Stimulated activated CD4-positive, alpha-beta T cell treated with anti-CD3 and anti-CD28 coated beads, Interleukin-4, amount 100 ng/mL, for 1 hour (primary cell): ENCODE measurements around the gene EXOSC10.
"Not testable (repeated sequence)": the region's sequence is repeated elsewhere in the genome, so short reads cannot be mapped to it uniquely, and the experiment has no call there.

Experiments used
- DNase-seq: peaks from one replicate; pipeline ENCODE4 v3.0.0-alpha.2; 2020

Gene EXOSC10

DNA sequence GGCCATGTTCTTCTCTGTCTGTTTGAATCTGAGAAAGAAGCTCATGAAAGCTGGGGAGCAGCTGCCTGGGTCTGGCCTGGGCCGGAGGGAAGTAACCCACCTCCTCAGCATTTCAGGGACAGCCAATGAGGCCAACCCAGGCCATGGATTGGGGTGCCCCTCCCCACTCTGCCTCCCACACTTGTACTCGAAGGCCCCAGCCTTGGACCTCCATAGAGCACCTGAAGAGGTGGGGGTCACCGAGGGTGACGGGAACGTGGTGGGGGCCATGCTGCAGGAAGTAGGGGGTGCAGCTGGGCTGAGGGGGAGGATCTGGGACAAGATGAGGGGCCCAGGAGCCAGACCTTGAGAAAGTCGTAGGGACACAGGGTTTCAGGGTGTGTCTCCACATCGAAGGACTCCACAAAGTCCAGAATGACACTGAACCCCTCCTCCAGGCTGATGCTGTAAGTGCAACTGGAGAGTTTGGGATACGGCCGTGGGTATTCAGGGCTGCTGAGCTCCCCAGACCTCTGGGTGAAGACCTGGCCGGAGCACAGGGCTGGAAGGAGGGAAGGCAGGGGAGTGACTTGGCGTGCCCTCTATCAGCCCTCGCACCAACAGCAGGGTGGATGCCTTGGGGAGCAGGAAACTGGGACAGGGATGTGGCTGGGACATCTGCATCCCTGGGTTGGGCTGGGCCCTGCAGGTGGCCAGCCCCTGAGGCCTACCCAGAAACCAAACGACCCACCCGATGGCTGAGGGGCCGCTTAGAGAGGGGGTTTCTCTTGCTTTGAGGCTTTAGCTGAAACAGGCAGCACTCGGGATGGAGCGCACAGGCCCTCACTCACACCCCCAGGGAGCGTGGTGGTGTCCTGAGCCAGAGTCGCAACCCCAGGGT lies 56.4 kb downstream of the EXOSC10 start:
- DNase-seq, result no peak

DNA sequence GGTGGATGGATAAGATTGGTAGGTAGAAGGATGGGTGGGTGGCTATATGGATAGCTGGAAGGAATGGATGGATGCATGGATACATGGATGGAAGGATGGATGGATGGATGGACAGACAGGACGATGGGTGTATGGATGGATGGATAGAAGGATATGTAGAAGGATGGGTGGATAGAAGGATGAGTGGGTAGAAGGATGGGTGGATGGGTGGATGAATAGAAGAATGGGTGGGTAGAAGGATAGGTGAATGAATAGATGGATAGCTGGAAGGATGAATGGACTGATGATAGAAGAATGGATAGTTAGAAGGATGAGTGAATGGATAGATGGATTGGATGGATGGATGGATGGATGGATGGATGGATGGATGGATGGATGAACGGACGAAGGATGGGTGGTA lies 57.6 kb downstream of the EXOSC10 start:
- DNase-seq, result no peak

DNA sequence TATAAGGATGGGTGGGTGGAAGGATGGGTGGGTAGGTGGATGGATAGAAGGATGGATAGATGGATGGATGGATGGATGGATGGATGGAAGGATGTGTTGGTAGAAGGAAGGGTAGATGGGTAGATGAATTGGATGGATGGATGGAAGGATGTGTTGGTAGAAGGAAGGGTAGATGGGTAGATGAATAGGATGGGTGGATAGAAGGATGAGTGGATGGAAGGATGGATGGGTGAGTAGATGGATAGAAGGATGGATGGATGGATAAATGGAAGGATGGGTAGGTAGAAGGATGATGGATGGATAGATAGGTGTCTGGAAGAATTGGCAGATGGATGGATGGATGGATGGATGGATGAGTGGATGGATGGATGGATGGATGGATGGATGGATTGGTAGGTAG lies 58.6 kb downstream of the EXOSC10 start:
- no peak for DNase-seq

DNA sequence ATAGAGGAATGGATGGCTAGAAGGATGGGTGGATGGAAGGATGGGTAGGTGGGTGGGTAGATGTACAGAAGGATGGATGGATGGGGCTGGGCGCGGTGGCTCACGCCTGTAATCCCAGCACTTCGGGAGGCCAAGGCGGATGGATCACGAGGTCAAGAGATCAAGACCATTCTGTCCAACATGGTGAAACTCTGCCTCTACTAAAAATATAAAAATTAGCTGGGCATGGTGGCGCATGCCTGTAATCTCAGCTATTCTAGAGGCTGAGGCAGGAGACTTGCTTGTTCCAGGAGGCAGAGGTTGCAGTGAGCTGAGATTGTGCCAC lies 59.6 kb downstream of the EXOSC10 start:
- not testable (repeated sequence) for DNase-seq

DNA sequence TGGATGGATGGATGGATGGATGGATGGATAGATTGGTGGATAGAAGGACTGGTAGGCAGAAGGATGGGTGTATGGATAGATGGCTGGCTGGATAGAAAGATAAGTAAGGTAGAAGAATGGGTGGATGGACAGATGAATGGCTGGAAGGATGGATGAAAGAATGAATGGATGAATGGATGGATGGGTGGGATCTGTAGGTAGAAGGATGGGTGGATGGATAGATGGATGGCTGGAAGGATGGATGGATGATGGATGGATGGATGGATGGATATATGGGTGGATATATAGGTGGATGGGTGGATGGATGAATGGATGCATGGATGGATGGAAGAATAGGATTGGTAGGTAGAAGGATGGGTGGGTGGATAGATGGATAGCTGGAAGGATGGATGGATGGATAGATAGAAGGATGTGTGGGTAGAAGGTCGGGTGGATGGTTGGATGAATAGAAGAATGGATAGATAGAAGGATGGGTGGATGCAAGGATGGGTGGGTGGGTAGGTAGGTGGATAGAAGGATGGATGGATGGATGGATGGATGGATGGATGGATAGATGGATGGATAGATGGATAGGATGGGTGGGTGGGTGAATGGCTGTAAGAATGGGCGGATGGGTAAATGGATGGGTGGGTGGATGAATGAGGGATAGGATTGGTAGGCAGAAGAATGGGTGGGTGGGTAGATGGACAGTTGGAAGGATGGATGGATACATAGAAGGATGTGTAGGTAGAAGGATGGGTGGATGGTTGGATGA lies 60.1 kb downstream of the EXOSC10 start:
- DNase-seq, result no peak

DNA sequence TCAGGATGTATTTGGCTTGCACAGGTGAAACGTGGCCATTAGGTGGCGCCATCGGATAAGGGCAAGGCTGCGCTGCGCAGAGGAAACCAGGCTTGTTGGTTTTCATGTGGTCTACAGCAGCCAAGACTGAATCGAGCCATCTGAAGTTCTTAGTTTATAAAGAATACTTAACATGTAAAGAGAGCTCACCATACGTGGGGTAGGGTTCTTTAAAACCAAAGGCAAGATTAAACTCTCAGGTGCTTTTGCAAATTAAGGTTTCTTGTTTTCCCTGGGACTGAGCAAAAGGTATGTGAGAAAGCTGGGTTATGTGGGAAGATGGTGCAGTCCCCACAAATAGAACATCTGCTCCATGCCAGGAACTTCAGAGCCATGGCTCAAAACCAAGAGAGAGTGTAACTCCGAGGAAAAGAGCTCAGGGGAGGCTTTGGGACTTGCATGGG lies 61.9 kb downstream of the EXOSC10 start:
- DNase-seq, result peak; percentile 89

DNA sequence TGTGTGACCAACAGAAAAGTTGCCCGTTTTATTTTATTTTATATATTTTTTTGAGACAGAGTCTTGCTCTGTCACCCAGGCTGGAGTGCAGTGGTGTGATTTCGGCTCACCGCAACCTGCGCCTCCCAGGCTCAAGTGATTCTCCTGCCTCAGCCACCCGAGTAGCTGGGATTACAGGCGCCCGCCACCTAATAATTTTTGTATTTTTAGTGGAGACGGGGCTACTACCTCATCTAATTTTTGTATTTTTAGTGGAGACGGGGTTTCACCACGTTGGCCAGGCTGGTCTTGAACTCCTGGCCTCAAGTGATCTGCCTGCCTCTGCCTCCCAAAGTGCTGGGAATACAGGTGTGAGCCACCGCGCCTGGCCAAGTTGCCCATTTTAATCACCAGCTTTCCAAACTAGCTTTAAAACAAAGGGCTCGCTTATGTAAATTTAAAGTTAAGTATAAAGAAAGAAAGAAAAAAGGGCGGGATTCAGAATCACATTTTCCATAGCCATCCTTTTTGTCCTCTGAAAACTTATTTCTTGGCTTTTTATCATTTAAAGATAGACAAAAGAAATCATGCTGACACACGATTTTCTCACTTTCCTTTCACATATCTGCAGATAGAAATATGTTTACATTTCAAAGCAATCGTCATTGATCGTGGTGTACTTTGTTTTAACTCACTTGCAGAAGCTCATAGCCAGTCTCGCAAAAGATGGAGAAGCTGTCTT lies 62.5 kb downstream of the EXOSC10 start:
- not testable (repeated sequence) for DNase-seq

DNA sequence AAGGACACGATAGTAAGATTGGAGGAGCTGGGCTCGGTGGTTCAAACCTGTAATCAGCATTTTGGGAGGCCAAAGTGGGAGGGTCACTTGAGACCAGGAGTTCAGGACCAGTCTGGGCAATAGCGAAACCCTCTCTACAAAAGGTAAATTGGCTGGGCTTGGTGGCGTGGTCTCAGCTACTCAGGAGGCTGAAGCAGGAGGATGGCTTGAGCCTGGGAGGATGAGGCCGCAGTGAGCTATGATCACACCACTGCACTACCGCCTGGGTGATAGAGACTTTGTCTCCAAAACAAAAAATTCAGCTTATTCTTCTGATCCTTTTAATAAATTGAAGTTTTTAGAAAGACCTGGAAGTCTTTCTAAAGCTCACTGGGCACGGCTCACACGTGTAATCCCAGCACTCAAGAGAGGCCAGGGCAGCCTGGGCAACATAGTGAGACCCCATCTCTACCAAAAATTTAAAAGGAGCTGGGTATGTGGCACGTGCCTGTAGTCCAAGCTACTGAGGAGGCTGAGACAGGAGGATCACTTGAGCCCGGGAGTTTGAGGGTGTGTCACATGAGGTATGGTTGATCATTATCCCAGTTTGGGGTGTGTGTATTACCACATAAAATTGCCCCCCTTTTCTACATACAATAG lies 67.9 kb downstream of the EXOSC10 start:
- DNase-seq, result no peak

DNA sequence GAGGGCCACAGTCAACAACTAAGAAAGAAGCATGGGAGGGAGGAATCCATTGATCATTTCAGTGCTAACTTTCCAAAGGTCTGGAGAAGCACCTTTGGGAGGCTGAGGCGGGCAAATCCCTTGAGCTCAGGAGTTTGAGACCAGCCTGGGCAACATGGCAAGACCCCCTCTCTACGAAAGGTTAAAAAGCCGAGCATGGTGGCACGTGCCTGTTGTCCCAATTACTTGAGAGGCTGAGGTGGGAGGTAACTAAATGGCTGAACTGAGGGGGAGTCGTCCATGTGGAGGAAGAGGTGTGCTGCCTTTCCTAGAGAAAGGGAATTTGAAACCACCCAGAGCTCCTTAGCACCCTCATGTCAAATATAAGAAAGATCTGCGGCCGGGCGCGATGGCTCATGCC lies 68.8 kb downstream of the EXOSC10 start:
- DNase-seq, result no peak

DNA sequence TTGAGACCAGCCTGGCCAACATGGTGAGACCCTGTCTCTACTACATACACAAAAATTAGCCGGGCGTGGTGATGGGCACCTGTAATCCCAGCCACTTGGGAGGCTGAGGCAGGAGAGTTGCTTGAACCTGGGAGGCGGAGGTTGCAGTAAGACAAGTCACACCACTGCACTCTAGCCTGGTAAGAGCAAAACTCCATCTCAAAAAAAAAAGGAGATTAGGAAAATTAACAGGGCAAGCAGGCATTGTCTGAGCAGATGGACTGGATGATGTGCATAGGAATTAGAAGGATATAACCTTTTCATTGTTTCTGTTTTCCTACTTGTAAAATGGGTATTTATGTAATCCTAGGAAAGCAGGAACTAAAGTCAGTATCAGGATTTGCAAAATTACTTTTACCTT lies 71.7 kb downstream of the EXOSC10 start:
- DNase-seq, result no peak

DNA sequence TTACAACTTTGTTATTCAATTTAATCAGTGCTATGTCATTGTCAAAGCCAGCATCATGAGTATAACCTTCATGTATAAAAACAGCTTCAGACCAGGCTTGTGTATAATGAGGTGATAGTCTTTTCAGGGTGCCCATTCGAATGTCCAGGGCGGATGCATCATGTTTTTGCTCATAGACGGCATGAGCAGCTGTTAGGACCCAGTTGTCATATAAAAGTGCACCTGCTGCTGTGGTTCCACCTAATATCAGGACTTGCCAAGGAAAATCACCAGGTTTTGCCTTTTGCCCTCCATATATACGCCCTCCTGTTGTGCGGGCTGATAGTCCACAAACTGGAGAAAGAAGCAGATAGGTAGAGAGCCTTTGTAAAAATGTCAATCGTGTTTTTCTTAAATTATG lies 72.4 kb downstream of the EXOSC10 start:
- DNase-seq, result no peak

DNA sequence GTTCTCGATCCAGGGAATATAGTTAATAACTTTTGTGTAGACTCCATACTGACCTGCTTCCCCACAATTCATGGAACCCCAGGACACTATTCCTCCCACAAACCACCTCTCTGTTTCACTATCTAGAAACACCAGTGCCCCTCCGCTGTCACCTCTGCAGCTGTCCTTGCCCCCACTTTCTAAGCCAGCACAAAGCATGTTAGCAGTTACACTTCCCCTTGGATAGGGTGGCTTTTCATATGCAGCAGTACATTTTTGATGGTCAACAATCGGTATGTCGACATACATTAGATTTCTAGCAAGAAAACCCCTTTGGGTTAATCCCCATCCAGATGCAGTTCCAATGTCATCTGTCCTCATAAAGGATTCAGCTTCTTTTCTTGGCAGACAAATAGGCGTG lies 72.8 kb downstream of the EXOSC10 start:
- no peak for DNase-seq

DNA sequence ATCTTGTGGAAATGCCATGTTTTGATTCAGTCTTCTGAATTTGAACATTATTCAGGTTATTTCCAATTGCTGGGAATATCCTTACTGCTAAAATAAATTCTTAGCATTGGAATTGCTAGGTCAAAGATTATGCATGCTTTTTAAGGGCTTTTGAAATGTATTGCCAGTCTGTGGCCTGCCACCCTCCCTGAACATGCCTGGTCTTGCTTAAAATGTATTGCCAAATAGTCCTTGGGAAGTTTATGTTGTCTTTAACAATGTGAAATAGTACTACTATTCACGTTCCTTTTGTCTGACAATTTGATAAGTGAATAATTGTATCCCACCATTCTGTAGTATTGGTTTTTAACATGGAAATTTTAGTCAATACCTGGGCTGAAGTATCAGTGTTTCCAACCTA lies 73.6 kb downstream of the EXOSC10 start:
- DNase-seq, result no peak

DNA sequence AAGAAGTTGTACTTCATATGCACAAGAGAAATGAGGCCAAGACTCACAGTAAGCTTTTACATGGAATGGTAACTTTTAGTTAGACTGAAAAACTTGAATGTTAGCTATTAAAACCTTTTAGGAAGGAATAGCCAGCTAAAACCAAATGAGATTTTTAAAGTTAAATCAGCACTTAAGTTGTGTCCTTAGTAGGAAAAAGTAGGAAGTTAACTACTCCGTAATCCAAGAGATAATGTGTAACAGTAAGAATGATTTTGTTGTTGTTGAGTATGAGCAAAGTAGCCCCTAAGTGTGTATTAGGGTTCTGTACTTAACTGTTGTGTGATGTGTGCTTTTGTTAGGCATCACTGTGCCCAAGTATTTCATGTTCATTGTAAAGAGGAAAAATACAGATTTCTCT lies 74.1 kb downstream of the EXOSC10 start:
- DNase-seq, result no peak

DNA sequence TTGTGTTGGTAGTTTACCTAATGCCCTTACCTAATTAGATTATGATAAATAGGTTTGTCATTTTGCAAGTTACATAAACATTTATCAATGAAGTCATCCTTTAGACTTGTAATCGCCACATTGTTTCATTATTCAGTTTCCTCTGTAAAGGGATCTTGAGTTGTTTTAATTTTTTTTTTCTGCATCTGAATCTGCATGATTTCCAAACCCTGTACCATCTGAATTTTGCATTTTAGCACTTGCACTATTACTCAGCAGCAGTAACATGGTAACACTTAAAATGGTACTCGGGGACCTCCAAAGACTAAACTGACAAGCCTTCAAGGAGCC lies 74.8 kb downstream of the EXOSC10 start:
- DNase-seq, result no peak

DNA sequence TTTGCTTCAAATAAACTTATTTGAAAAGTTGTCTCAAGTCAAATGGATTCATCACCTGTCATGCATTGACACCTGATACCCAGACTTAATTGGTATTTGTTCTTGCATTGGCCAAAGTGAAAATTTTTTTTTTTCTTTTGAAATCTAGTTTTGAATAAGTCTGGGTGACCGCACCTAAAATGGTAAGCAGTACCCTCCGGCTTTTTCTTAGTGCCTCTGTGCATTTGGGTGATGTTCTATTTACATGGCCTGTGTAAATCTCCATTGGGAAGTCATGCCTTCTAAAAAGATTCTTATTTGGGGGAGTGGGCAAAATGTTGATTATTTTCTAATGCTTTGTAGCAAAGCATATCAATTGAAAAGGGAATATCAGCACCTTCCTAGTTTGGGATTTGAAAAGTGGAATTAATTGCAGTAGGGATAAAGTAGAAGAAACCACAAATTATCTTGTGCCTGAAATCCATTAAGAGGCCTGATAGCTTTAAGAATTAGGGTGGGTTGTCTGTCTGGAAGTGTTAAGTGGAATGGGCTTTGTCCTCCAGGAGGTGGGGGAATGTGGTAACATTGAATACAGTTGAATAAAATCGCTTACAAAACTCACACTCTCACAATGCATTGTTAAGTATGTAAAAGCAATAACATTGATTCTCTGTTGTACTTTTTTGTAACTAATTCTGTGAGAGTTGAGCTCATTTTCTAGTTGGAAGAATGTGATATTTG lies 75.4 kb downstream of the EXOSC10 start:
- no peak for DNase-seq

DNA sequence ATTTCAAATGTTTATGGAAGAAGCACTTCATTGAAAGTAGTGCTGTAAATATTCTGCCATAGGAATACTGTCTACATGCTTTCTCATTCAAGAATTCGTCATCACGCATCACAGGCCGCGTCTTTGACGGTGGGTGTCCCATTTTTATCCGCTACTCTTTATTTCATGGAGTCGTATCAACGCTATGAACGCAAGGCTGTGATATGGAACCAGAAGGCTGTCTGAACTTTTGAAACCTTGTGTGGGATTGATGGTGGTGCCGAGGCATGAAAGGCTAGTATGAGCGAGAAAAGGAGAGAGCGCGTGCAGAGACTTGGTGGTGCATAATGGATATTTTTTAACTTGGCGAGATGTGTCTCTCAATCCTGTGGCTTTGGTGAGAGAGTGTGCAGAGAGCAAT lies 76.5 kb downstream of the EXOSC10 start:
- DNase-seq, result no peak

DNA sequence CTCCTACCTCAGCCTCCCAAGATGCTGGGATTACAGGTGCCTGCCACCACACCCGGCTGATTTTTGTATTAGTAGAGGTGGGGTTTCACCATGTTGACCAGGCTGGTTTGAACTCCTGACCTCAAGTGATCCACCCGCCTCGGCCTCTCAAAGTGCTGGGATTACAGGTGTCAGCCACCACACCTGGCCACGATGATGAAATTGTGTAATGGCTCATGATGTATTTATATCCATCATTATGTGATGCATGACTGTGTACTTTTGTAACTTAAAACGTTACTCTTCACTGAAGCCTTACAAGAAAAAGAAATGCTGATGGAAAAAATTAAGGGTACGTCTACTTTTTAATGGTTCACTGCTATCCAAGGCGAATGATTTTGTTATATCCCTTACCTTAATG lies 79.7 kb downstream of the EXOSC10 start:
- DNase-seq, result no peak

DNA sequence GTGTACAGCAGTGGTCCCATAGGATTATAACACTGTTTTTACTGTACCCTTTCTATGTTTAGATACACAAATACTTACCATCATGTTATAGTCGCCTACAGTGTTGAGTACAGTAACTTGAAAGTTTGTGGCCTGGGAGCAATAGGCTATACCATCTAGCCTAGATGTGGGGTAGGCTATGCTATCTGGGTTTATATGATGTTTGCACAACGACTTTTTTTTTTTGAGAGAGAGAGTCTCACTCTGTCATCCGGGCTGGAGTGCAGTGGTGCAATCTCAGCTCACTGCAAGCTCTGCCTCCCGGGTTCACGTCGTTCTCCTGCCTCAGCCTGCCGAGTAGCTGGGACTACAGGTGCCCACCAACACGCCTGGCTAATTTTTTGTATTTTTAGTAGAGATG lies 80.3 kb downstream of the EXOSC10 start:
- not testable (repeated sequence) for DNase-seq
